WI38 (cell line): ENCODE results near the gene MAPT.

Source experiments
- H3K4me3 ChIP-seq: 2 replicates; pipeline ENCODE4 v1.5.1; 2011; ENCODE audit warnings: low read depth, mild to moderate bottlenecking, control low read depth, low read length
- TF ChIP-seq, protein P1 (sequence below): IDR thresholded peaks from 2 replicates; pipeline ENCODE4 v1.5.1; 2012; ENCODE audit warnings: low read depth, mild to moderate bottlenecking, control low read depth, low read length

The MAPT gene

DNA sequence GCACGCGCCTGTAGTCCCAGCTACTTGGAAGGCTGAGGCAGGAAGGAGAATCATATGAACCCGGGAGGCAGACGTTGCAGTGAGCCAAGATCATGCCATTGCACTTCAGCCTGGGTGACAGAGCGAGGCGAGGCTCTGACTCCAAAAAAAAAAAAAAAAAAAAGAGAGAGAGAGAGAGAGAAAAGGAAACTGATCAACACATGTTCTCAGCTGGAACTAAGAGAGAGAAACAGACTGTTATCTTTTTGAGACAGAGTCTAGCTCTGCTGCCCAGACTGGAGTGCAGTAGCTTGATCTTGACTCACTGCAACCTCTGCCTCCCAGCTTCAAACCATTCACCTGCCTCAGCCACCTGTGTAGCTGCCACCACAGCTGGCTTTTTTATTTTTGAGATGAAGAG lies 165.1 kb downstream of the MAPT start:
- TF ChIP-seq, protein P1, sequence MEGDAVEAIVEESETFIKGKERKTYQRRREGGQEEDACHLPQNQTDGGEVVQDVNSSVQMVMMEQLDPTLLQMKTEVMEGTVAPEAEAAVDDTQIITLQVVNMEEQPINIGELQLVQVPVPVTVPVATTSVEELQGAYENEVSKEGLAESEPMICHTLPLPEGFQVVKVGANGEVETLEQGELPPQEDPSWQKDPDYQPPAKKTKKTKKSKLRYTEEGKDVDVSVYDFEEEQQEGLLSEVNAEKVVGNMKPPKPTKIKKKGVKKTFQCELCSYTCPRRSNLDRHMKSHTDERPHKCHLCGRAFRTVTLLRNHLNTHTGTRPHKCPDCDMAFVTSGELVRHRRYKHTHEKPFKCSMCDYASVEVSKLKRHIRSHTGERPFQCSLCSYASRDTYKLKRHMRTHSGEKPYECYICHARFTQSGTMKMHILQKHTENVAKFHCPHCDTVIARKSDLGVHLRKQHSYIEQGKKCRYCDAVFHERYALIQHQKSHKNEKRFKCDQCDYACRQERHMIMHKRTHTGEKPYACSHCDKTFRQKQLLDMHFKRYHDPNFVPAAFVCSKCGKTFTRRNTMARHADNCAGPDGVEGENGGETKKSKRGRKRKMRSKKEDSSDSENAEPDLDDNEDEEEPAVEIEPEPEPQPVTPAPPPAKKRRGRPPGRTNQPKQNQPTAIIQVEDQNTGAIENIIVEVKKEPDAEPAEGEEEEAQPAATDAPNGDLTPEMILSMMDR: no peak

DNA sequence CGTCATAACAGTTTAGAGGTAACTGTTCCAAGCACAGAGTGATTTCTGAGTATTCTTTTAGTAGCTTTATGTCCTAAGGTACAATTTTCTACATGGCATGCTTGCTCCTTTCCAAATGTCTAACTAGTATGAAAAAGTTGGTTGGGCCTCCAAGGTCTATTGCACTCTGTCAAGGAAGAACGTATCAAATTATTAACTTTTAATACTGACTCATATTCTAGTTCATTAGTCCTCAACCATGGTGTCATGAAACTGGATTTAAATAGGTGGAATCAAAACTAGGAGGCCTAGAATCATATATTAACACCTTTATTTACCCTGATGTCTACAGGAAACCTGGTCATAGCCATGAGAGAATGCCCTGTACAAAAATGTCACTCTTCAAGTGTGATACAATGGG lies 166.1 kb downstream of the MAPT start:
- no peak overlapping the region for H3K4me3 ChIP-seq
- TF ChIP-seq, protein P1: no peak

More for the DNA sequence above, 165.1 kb downstream of the MAPT start:
- no peak overlapping the region for H3K4me3 ChIP-seq

DNA sequence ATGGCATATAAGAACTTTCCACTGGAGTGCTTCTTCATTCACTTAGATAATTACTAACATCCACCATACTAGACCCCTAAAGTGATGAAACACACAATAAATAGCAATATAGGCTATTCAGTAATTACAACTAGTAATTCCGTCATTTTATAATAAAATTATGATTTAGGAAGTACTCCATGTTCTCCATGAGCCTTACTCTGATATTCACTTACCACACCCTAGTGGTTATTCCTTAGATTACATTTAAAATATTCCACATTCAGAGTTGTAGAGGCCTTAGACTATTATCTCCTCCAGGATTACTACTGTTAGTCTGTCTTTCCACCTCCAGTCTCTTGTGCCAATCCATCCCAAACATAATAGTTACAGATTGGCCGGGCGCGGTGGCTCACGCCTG lies 167.1 kb downstream of the MAPT start:
- H3K4me3 ChIP-seq: no peak overlapping the region
- TF ChIP-seq, protein P1: no peak

DNA sequence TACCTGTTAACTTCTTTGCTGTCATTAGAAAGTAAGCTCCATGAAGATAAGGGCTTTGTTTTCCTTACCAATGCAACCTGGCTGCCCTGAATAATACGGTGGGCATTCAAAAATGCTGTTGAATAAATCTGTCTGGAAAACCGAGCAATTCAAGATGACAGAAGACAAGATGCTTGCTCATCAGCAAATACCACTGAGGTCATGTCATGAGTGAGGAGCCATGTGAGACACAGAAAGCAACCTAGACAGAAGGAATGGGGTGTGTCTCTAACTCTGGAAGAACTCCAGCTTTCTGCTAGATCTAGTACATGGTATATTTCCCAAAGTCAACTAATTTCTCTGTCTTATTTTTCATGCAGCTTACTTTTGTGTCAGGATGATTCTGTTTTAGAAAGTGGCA lies 168.9 kb downstream of the MAPT start:
- H3K4me3 ChIP-seq: no peak overlapping the region
- TF ChIP-seq, protein P1: no peak

DNA sequence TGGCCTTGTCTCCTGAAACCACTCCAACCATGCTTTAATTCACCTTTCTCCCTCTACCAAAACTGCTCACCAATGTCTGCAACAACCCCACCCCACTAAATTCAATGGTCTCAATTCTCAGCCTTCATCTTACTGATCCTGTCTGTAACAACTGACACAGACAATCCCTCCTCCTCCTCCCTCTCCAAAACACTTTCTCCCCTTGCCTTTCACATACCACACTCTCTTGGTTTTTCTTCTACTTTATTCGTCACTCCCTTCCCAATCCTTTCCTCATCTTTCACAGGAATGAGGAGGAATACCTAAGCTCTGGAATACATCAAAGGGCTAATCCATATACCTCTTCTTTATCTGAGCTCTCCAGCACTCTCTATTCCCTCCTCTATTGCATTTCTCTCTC lies 170.1 kb downstream of the MAPT start:
- TF ChIP-seq, protein P1: no peak
- no peak overlapping the region for H3K4me3 ChIP-seq

DNA sequence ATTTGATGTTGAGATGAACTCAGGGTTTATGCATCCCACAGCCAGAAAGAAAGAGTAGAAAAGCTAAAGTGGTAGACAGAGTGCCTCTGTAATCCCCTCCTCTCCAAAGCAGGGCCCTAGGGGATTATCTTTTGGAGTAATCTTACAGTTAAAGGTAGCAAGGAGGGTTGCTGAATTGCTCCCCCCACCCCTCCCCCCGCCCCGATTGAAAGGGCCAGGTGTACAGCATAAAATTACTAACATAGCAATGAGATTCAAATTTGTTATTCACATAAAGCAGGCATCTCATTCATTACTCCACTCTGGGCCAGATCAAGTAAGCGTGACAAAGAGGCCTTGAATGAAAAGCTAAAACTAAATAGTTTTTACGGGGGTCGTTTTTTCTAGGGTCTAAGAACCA lies 177.4 kb downstream of the MAPT start:
- H3K4me3 ChIP-seq: no peak overlapping the region
- TF ChIP-seq, protein P1: no peak

DNA sequence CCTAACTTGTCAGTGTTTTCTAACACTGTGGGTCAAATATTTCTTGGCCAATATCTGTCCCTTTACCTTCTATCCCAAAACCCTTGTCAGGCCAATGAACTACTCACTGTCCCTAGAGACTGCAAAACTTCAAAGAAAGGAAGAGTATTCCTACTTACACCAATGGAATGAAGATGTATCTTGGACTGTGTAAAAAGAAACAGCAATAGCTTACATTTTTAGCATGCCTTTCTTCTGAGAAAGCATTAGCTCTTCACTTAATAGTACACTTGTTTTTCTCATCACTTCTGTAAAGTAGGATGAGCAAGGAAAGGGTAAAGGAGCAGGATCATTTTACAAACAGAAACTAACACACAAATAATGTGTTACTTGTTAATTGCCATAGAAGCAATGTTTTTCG lies 178.6 kb downstream of the MAPT start:
- TF ChIP-seq, protein P1: no peak

More for the DNA sequence above, 178.6 kb downstream of the MAPT start:
- H3K4me3 ChIP-seq: no peak overlapping the region
